MM.1S (cell line): ENCODE results near the gene MSRB3.

Experiments
- EZH2phosphoT487 ChIP-seq: fragments of 300-600 bp; sonication (generic); IDR thresholded peaks from 2 replicates; pipeline ENCODE4 v1.6.1; 2018; ENCODE audit warnings: antibody characterized with exemption, low read length
- TF ChIP-seq, protein P1 (sequence below): fragments of 300-600 bp; sonication (generic); IDR thresholded peaks from 2 replicates; pipeline ENCODE4 v1.5.1; 2016; ENCODE audit warnings: antibody characterized with exemption, low read length, mixed read lengths

DNA sequence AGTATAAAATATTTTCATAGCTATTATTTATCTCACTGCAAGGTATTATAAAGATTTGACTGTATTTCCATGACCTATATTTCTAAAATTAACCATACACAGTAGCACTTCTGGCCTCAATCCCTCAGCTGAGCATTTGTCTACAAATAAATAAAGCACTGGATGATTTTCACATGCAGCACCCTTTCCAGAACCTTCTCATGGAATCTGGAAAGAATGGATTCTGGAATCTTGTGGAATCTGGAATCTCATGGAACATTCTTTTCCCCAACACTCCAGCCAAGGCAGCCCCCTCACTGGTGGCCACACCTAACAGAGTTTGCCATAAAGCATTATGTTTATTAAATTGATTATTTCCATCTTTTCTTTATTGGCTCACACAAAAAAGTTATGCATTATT lies 199.2 kb downstream of the MSRB3 start:
- TF ChIP-seq, protein P1, sequence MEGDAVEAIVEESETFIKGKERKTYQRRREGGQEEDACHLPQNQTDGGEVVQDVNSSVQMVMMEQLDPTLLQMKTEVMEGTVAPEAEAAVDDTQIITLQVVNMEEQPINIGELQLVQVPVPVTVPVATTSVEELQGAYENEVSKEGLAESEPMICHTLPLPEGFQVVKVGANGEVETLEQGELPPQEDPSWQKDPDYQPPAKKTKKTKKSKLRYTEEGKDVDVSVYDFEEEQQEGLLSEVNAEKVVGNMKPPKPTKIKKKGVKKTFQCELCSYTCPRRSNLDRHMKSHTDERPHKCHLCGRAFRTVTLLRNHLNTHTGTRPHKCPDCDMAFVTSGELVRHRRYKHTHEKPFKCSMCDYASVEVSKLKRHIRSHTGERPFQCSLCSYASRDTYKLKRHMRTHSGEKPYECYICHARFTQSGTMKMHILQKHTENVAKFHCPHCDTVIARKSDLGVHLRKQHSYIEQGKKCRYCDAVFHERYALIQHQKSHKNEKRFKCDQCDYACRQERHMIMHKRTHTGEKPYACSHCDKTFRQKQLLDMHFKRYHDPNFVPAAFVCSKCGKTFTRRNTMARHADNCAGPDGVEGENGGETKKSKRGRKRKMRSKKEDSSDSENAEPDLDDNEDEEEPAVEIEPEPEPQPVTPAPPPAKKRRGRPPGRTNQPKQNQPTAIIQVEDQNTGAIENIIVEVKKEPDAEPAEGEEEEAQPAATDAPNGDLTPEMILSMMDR = no peak
- TF ChIP-seq EZH2phosphoT487 = no peak
